NCI-H748 treated with DMSO at 0.1 percent for 48 hours (cell line): ENCODE data around the gene TTBK2.
"Not testable (repeated sequence)": the region's sequence is repeated elsewhere in the genome, so short reads cannot be mapped to it uniquely, and the experiment has no call there.

Source experiments
- DNase-seq: peaks from one replicate; lab custom pipeline; 2025; lab: John Stamatoyannopoulos, UW

Gene TTBK2

GRCh38 chr15:42908538-42908937 is 12.0 kb downstream of the TTBK2 start:
- DNase-seq = no peak

GRCh38 chr15:42903388-42904324 is 16.9 kb downstream of the TTBK2 start:
- no peak for DNase-seq

GRCh38 chr15:42893911-42894310 is 26.7 kb downstream of the TTBK2 start:
- not testable (repeated sequence) for DNase-seq

- no peak for DNase-seq
Measured at GRCh38 chr15:42891569-42891968, 29.0 kb downstream of the TTBK2 start.

- no peak for DNase-seq
Measured at GRCh38 chr15:42890161-42890913, 30.2 kb downstream of the TTBK2 start.

GRCh38 chr15:42887384-42887783 is 33.2 kb downstream of the TTBK2 start:
- DNase-seq = not testable (repeated sequence)

GRCh38 chr15:42880121-42880520 is 40.5 kb downstream of the TTBK2 start:
- no peak for DNase-seq

- DNase-seq = no peak
Measured at GRCh38 chr15:42879443-42879842, 41.1 kb downstream of the TTBK2 start.

- DNase-seq = no peak
Measured at GRCh38 chr15:42876224-42876623, 44.4 kb downstream of the TTBK2 start.

GRCh38 chr15:42868683-42869082 is 51.9 kb downstream of the TTBK2 start:
- DNase-seq = no peak

- DNase-seq = no peak
Measured at GRCh38 chr15:42863572-42864239, 56.9 kb downstream of the TTBK2 start.

GRCh38 chr15:42858999-42859789 is 61.4 kb downstream of the TTBK2 start:
- DNase-seq = no peak

- DNase-seq = no peak
Measured at GRCh38 chr15:42858540-42858939, 62.0 kb downstream of the TTBK2 start.

- no peak for DNase-seq
Measured at GRCh38 chr15:42854576-42854975, 66.0 kb downstream of the TTBK2 start.

- no peak for DNase-seq
Measured at GRCh38 chr15:42849836-42850235, 70.7 kb downstream of the TTBK2 start.

GRCh38 chr15:42848846-42849245 is 71.7 kb downstream of the TTBK2 start:
- no peak for DNase-seq

- no peak for DNase-seq
Measured at GRCh38 chr15:42846647-42847046, 73.9 kb downstream of the TTBK2 start.

GRCh38 chr15:42845581-42845980 is 75.0 kb downstream of the TTBK2 start:
- DNase-seq = no peak

- DNase-seq = no peak
Measured at GRCh38 chr15:42843699-42844098, 76.9 kb downstream of the TTBK2 start.

- no peak for DNase-seq
Measured at GRCh38 chr15:42836251-42836650, 84.3 kb downstream of the TTBK2 start.

GRCh38 chr15:42832576-42832975 is 88.0 kb downstream of the TTBK2 start:
- no peak for DNase-seq
